Inflammatory macrophage (primary cell): ENCODE results near the gene CNTN5.
"Not testable (repeated sequence)": the region's sequence is repeated elsewhere in the genome, so short reads cannot be mapped to it uniquely, and the experiment has no call there.

Experiments used
- DNase-seq, 2 donors: peaks; one replicate each; pipeline ENCODE4 v3.0.0-alpha.2; 2020 to 2022

Gene CNTN5

GRCh38 chr11:99279266-99279665 is 258.5 kb downstream of the CNTN5 start:
- no peak for DNase-seq

GRCh38 chr11:99281331-99281730 is 260.6 kb downstream of the CNTN5 start:
- no peak for DNase-seq

GRCh38 chr11:99297925-99298324 is 277.2 kb downstream of the CNTN5 start:
- DNase-seq = not testable (repeated sequence)

- DNase-seq = no peak
These were observed 286.9 kb downstream of the CNTN5 start for GRCh38 chr11:99307510-99308088.

- no peak for DNase-seq
These were observed 291.1 kb downstream of the CNTN5 start for GRCh38 chr11:99311870-99312269.

GRCh38 chr11:99316776-99317520 is 296.2 kb downstream of the CNTN5 start:
- no peak for DNase-seq

GRCh38 chr11:99320769-99321290 is 300.1 kb downstream of the CNTN5 start:
- no peak for DNase-seq

GRCh38 chr11:99325847-99326246 is 305.1 kb downstream of the CNTN5 start:
- DNase-seq = no peak

GRCh38 chr11:99327066-99327465 is 306.3 kb downstream of the CNTN5 start:
- no peak for DNase-seq

GRCh38 chr11:99327527-99327926 is 306.8 kb downstream of the CNTN5 start:
- DNase-seq = no peak

- DNase-seq = no peak
These were observed 312.9 kb downstream of the CNTN5 start for GRCh38 chr11:99333621-99334020.

- DNase-seq = no peak
These were observed 322.4 kb downstream of the CNTN5 start for GRCh38 chr11:99343117-99343516.

GRCh38 chr11:99349151-99349673 is 328.5 kb downstream of the CNTN5 start:
- DNase-seq = no peak

- DNase-seq = no peak
These were observed 330.9 kb downstream of the CNTN5 start for GRCh38 chr11:99351624-99352023.

- DNase-seq = no peak
These were observed 331.9 kb downstream of the CNTN5 start for GRCh38 chr11:99352642-99353041.

GRCh38 chr11:99366546-99366945 is 345.8 kb downstream of the CNTN5 start:
- DNase-seq = no peak

GRCh38 chr11:99368583-99368982 is 347.8 kb downstream of the CNTN5 start:
- no peak for DNase-seq

- DNase-seq = no peak
These were observed 349.9 kb downstream of the CNTN5 start for GRCh38 chr11:99370549-99371216.

GRCh38 chr11:99371257-99371656 is 350.5 kb downstream of the CNTN5 start:
- DNase-seq = no peak

- no peak for DNase-seq
These were observed 355.7 kb downstream of the CNTN5 start for GRCh38 chr11:99376463-99376862.

- no peak for DNase-seq
These were observed 363.0 kb downstream of the CNTN5 start for GRCh38 chr11:99383648-99384245.

- no peak for DNase-seq
These were observed 370.5 kb downstream of the CNTN5 start for GRCh38 chr11:99391245-99391644.

GRCh38 chr11:99406345-99406744 is 385.6 kb downstream of the CNTN5 start:
- no peak for DNase-seq
